ENCODE data around the gene CAPN13. TPM values are rescaled to one million over a fixed set of nuclear protein-coding genes. Genes with fewer than 3 reads are reported as not detected.

The CAPN13 gene
- total RNA-seq, 4 donors from 2014 or later, result 38.0 to 396 (median 330) TPM

- peak in 1 of 3 donors; percentile 13 for DNase-seq
- no peaks in the 10 kb centered on the region for H3K27me3 ChIP-seq
- H3K4me1 ChIP-seq, result no peaks in the 10 kb centered on the region
- H3K36me3 ChIP-seq, result peaks cover 0 to 11% (median 0%) of the 10 kb centered on the region in 3 donors
- TF ChIP-seq POLR2A (IDR thresholded peaks at IDR 0.05) (no peak), CTCF (IDR thresholded peaks at IDR 0.05) (no peak)
- H3K27ac ChIP-seq, result no peak overlapping the region
- no peaks in the 10 kb centered on the region for H3K9me3 ChIP-seq
- no peak overlapping the region for H3K4me3 ChIP-seq
These were observed 73.2 kb downstream of the CAPN13 start for GRCh38 chr2:30733876-30734520.

GRCh38 chr2:30732876-30733275 lies 74.4 kb downstream of the CAPN13 start:
- Histone ChIP-seq H3K9me3 (no peaks in the 10 kb centered on the region), H3K27ac (no peak overlapping the region), H3K36me3 (peaks cover 0 to 11% (median 0%) of the 10 kb centered on the region in 3 donors), H3K4me3 (no peak overlapping the region), H3K27me3 (no peaks in the 10 kb centered on the region), H3K4me1 (no peaks in the 10 kb centered on the region)
- no peak for TF ChIP-seq POLR2A (IDR thresholded peaks at IDR 0.05)
- TF ChIP-seq CTCF (IDR thresholded peaks at IDR 0.05), result no peak
- peak in 1 of 3 donors; percentile 47 for DNase-seq

- Histone ChIP-seq H3K27me3 (no peaks in the 10 kb centered on the region), H3K9me3 (no peaks in the 10 kb centered on the region), H3K36me3 (peaks cover 0 to 11% (median 0%) of the 10 kb centered on the region in 3 donors), H3K4me3 (no peak overlapping the region), H3K4me1 (no peaks in the 10 kb centered on the region), H3K27ac (no peak overlapping the region)
- peak in 1 of 3 donors; percentile 36 for DNase-seq
- no peak for TF ChIP-seq POLR2A (IDR thresholded peaks at IDR 0.05)
- no peak for TF ChIP-seq CTCF (IDR thresholded peaks at IDR 0.05)
These were observed 74.9 kb downstream of the CAPN13 start for GRCh38 chr2:30732376-30732775.

- Histone ChIP-seq H3K9me3 (no peaks in the 10 kb centered on the region), H3K36me3 (peaks cover 0 to 11% (median 0%) of the 10 kb centered on the region in 3 donors), H3K4me3 (no peak overlapping the region), H3K27me3 (no peaks in the 10 kb centered on the region), H3K27ac (no peak overlapping the region), H3K4me1 (no peaks in the 10 kb centered on the region)
- no peak for TF ChIP-seq POLR2A (IDR thresholded peaks at IDR 0.05)
- TF ChIP-seq CTCF (IDR thresholded peaks at IDR 0.05), result no peak
- peak in 1 of 3 donors; percentile 24 for DNase-seq
These were observed 75.5 kb downstream of the CAPN13 start for GRCh38 chr2:30731706-30732105.

GRCh38 chr2:30730736-30731647 lies 76.3 kb downstream of the CAPN13 start:
- Histone ChIP-seq H3K27me3 (no peaks in the 10 kb centered on the region), H3K4me1 (no peaks in the 10 kb centered on the region), H3K27ac (no peak overlapping the region), H3K36me3 (peaks cover 0 to 11% (median 0%) of the 10 kb centered on the region in 3 donors), H3K4me3 (no peak overlapping the region), H3K9me3 (no peaks in the 10 kb centered on the region)
- DNase-seq, result peak in 1 of 3 donors; percentile 36
- no peak for TF ChIP-seq POLR2A (IDR thresholded peaks at IDR 0.05)
- no peak for TF ChIP-seq CTCF (IDR thresholded peaks at IDR 0.05)

Data from Peyer's patch (tissue), 4 donors.